HG03108 (cell line): ENCODE results near the gene NEK5.
"Not testable (repeated sequence)": the region's sequence is repeated elsewhere in the genome, so short reads cannot be mapped to it uniquely, and the experiment has no call there.

Experiments used
- ATAC-seq: cut with Tn5 transposase; IDR thresholded peaks from one replicate; pipeline ENCODE4 v1.9.1; 2021; ENCODE audit warnings: moderate library complexity; ENCODE audit not compliant: unreplicated experiment

NEK5 gene

DNA sequence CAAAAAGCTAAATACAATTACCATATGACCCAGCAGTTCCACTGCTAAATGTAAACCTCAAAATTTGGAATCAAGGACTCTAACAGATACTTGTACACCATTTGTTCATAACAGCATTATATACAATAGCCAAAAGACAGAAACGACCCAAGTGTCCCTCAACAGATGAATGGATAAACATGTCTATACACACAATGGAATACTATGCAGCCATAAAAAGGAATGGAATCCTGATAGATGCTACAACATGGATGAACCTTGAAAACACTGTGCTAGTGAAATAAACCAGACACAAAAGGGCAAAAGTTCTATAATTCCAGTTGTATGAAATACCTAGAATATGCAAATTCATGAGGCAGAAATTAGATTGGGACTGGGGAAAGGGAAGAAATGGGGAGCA, 18.4 kb upstream of the NEK5 start:
- ATAC-seq: no peak

- no peak for ATAC-seq
Observed at GRCh38 chr13:52141299-52141698, 12.4 kb upstream of the NEK5 start.

GRCh38 chr13:52137489-52137888, 8.6 kb upstream of the NEK5 start:
- no peak for ATAC-seq

- ATAC-seq: no peak
Observed at GRCh38 chr13:52136763-52137162, 7.9 kb upstream of the NEK5 start.

DNA sequence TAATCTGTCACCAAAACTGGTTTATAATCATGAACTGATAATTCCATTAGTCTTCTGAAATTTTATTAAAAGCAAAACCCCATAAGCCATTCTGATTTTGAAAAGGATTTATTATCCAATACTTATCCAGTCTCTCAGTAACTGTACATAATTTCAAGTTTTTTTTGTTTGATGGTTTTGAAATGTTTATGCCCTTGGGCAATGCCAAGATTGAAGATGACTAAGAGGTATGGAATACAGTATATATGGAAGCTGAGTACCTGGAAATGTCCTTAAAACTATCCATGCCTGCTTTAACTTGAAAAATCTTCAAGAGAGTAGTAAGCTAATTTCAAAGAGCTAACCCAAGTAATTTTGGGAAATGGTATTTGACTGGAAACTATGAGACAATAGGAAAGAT, 1.8 kb upstream of the NEK5 start:
- ATAC-seq: no peak

DNA sequence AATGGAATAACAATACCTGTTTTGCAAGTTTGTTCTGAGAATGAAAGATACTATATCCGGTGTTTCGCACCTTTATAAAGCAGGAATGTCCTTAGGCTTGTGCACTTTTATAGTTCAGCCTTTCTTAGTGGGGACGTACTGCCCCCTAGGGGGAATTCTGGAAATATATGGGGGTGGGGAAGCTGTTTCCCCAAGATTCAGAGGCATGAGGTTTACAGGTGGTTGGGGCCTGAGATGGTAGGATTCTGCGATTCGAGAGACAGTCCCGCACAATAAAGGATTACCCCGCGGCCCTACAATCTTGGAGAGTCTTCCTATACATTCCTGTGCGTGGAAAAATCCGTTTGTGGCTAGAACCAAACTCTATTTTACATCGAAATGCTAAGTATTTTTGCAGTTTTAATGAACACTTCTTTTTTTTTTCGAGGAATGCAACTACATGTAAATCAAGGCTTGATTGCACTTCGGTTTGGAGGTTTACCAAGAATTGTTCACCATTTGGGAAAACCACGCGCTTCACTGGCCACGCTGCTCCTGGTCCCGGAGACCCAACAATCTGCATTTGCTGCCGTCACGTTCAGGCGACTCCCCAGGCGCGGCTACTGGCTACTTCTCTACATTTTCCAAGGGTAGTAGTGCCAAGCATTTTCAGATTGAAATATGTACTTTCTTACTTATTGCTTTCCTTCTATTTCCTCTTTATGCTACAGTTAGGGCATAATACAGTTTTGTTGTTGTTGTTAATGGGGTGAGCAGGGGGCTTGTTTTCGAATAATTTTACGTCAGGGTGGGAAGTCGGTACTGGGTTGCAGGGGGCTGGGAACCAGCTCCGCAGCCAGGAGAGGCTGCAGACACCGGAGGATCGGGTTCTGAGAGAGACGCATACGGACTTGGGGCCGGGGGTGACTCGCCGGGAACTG, 830 bp downstream of the NEK5 start:
- no peak for ATAC-seq

DNA sequence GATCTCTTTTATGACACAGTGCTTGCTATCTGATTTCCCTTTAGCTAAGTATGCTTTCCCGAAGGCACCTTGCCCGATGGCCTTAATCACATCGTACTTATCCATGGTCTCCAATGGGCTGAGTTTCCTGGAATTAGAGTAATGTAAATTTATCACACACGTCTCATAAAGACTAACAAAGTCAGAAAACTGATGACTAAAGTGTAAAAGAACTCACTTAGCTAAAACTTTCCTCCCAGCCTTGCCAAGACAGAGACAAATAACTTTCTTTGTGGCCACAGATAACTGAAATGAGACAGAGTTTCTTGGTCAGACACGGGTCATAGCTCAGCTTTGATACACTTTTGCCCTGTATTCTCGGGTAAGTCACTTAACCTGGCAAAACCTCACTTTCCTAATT, 1.5 kb downstream of the NEK5 start:
- no peak for ATAC-seq

- no peak for ATAC-seq
Observed at GRCh38 chr13:52125547-52125946, 3.3 kb downstream of the NEK5 start.

DNA sequence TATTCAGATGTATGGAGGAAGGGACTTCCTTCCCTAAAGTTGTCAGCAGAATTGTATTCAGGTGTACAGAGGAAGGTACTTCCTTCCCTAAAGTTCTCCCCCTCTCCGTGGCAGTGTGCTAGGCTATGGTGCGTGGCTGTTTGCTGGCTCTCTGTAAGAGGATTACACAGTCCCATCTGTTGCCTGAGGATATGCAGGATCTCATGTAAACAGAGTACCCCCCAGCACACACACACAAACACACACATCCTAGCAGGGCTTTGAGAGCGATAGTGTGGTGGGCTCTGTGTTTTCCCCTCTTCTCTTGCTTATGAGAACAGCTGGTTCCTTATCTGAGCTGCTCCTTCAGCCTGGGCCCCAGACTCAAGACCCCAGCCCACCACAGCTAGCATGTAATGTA, 10.3 kb downstream of the NEK5 start:
- ATAC-seq: no peak

DNA sequence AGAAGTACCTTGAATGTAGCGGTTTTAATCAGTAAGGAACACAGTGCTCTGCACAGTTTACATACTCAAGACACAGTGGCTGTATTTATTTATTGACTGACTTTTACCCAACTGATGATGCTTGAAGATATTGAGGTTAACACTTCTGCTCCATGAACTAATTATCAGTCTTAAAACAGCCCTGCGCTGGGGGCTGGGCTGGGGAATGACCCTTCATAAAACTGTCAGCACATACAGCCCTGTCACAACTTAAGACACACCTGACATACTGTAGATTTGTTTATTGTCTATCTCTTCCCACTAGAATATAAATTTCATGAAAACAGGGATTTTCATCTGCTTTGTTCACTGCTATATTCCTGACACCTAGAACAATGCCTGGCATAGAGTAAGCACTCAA, 10.8 kb downstream of the NEK5 start:
- ATAC-seq: no peak

DNA sequence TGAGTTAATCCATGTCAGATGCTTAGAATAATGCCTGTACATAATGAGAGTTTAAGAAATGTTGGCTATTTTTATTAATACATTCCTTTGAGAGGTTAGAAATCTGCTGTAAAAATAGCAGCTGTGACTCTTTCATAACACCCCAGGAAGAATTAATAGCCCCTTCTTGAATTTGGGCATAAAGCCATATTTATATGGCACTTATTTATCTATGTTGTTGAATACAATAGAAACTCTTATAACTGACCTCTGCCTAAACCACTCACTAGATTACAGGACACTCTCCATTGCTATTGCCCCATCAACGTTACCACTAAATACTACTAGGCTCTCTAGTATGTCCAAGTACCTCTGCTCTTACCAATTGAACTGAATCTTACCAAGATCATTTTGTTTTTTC, 16.3 kb downstream of the NEK5 start:
- no peak for ATAC-seq

GRCh38 chr13:52109116-52109670, 19.7 kb downstream of the NEK5 start:
- ATAC-seq: no peak

- no peak for ATAC-seq
Observed at GRCh38 chr13:52105841-52106240, 23.0 kb downstream of the NEK5 start.

- no peak for ATAC-seq
Observed at GRCh38 chr13:52104624-52105023, 24.2 kb downstream of the NEK5 start.

GRCh38 chr13:52103386-52103785, 25.5 kb downstream of the NEK5 start:
- ATAC-seq: no peak

- ATAC-seq: not testable (repeated sequence)
Observed at GRCh38 chr13:52102423-52102822, 26.4 kb downstream of the NEK5 start.

GRCh38 chr13:52097197-52097596, 31.7 kb downstream of the NEK5 start:
- ATAC-seq: no peak

DNA sequence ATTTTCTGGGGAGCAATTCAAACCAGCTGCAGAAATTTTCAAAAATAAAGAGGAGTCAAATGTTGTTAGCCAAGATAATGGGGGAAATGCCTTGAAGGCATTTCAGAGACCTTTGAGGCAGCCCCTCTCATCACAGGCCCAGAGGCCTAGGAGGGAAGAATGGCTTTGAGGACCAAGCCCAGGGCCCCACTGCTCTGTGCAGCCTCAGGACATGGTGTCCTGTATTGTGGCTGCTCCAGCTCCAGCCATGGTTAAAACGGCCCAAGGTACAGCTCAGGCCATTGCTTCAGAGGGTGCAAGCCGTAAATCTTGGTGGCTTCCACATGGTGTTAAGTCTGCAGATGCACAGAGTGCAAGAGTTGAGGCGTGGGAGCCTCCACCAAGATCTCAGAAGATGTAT, 32.1 kb downstream of the NEK5 start:
- ATAC-seq: no peak

- no peak for ATAC-seq
Observed at GRCh38 chr13:52096062-52096461, 32.8 kb downstream of the NEK5 start.

DNA sequence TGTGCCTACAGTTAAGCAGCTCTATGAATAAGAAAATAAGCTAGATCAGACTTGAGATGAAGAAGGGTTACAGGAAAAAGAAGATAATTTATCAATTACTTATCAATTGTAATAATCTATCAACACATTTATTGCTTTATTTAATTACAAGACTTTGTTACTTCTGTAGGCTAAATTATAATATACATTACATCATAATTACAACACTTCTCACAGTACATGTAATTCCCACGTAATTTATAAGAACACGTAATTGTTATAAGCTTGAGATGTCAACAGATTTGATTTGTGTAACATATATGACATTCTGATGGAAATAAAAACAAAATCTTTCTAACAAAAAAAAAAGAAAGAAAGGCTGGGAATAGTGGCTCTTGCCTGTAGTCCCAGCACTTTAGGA, 36.8 kb downstream of the NEK5 start:
- no peak for ATAC-seq

DNA sequence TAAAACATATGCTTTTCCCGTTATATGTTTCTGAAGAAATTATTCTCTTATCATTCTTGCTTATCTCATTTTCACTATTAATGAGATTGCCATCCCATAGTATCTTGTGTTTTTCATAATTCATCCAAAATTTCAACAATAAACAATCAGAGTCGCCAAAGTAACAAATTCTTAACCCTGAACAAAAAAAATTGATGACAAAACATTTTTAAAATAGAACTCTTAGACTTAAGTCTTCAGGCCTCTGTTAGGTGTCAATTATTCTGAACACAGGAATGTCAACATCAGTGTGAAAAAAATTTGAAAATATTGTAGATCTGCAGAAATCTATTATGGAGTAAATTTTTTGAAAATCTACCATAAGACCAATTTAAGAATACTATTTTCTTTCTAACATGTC, 37.4 kb downstream of the NEK5 start:
- no peak for ATAC-seq

- ATAC-seq: no peak
Observed at GRCh38 chr13:52085421-52085820, 43.5 kb downstream of the NEK5 start.

- ATAC-seq: not testable (repeated sequence)
Observed at GRCh38 chr13:52084981-52085380, 43.9 kb downstream of the NEK5 start.
